ENCODE results near the gene SHISAL2B.

DNA sequence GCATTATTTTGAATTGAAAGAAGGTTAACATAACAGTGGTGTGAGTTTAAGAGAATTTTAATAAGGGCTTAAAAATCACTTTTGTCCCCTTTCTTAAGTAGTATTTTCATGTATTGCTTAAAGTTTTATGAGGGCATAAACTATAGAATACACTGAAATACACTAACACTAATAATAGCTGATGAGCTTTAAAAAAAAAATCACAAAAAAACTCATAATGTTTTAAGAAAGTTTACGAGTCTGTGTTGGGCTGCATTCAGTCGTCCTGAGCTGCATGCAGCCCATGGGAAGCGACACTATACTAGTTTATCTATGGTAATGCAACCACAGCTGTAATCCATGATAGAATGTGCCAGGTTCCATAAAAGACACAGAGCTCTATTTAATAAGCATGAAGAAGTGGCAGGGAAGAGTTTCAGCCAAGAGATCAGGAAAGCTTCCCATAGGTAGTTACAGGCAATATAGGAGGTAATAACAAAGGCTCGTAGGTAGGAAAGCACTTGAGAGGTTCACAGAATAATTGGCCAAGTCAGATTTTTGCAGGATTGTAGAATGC lies 73.7 kb downstream of the SHISAL2B start:
- no peak for TF ChIP-seq ATF1 (CRISPR knock-in tag; IDR thresholded peaks at IDR 0.05)
- TF ChIP-seq, protein P1, sequence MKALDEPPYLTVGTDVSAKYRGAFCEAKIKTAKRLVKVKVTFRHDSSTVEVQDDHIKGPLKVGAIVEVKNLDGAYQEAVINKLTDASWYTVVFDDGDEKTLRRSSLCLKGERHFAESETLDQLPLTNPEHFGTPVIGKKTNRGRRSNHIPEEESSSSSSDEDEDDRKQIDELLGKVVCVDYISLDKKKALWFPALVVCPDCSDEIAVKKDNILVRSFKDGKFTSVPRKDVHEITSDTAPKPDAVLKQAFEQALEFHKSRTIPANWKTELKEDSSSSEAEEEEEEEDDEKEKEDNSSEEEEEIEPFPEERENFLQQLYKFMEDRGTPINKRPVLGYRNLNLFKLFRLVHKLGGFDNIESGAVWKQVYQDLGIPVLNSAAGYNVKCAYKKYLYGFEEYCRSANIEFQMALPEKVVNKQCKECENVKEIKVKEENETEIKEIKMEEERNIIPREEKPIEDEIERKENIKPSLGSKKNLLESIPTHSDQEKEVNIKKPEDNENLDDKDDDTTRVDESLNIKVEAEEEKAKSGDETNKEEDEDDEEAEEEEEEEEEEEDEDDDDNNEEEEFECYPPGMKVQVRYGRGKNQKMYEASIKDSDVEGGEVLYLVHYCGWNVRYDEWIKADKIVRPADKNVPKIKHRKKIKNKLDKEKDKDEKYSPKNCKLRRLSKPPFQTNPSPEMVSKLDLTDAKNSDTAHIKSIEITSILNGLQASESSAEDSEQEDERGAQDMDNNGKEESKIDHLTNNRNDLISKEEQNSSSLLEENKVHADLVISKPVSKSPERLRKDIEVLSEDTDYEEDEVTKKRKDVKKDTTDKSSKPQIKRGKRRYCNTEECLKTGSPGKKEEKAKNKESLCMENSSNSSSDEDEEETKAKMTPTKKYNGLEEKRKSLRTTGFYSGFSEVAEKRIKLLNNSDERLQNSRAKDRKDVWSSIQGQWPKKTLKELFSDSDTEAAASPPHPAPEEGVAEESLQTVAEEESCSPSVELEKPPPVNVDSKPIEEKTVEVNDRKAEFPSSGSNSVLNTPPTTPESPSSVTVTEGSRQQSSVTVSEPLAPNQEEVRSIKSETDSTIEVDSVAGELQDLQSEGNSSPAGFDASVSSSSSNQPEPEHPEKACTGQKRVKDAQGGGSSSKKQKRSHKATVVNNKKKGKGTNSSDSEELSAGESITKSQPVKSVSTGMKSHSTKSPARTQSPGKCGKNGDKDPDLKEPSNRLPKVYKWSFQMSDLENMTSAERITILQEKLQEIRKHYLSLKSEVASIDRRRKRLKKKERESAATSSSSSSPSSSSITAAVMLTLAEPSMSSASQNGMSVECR (CRISPR knock-in tag; IDR thresholded peaks at IDR 0.05; ENCODE audit: borderline replicate concordance), result no peak
- TF ChIP-seq, protein P2, sequence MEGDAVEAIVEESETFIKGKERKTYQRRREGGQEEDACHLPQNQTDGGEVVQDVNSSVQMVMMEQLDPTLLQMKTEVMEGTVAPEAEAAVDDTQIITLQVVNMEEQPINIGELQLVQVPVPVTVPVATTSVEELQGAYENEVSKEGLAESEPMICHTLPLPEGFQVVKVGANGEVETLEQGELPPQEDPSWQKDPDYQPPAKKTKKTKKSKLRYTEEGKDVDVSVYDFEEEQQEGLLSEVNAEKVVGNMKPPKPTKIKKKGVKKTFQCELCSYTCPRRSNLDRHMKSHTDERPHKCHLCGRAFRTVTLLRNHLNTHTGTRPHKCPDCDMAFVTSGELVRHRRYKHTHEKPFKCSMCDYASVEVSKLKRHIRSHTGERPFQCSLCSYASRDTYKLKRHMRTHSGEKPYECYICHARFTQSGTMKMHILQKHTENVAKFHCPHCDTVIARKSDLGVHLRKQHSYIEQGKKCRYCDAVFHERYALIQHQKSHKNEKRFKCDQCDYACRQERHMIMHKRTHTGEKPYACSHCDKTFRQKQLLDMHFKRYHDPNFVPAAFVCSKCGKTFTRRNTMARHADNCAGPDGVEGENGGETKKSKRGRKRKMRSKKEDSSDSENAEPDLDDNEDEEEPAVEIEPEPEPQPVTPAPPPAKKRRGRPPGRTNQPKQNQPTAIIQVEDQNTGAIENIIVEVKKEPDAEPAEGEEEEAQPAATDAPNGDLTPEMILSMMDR (IDR thresholded peaks at IDR 0.05), result no peak
- TF ChIP-seq, protein P3, sequence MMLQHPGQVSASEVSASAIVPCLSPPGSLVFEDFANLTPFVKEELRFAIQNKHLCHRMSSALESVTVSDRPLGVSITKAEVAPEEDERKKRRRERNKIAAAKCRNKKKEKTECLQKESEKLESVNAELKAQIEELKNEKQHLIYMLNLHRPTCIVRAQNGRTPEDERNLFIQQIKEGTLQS (CRISPR knock-in tag; conservative IDR thresholded peaks at IDR 0.05), result no peak
- TF ChIP-seq ZNF416 (CRISPR knock-in tag; IDR thresholded peaks at IDR 0.05), result no peak
- no peak for TF ChIP-seq NR1H2 (CRISPR knock-in tag; IDR thresholded peaks at IDR 0.05)
- TF ChIP-seq TEAD4 (CRISPR knock-in tag; IDR thresholded peaks at IDR 0.05), result no peak
- no peak for TF ChIP-seq CREB1 (CRISPR knock-in tag; IDR thresholded peaks at IDR 0.05)
- TF ChIP-seq, protein P4, sequence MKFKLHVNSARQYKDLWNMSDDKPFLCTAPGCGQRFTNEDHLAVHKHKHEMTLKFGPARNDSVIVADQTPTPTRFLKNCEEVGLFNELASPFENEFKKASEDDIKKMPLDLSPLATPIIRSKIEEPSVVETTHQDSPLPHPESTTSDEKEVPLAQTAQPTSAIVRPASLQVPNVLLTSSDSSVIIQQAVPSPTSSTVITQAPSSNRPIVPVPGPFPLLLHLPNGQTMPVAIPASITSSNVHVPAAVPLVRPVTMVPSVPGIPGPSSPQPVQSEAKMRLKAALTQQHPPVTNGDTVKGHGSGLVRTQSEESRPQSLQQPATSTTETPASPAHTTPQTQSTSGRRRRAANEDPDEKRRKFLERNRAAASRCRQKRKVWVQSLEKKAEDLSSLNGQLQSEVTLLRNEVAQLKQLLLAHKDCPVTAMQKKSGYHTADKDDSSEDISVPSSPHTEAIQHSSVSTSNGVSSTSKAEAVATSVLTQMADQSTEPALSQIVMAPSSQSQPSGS (CRISPR knock-in tag; IDR thresholded peaks at IDR 0.05; ENCODE audit: borderline replicate concordance, low read depth), result no peak
- TF ChIP-seq, protein P5, sequence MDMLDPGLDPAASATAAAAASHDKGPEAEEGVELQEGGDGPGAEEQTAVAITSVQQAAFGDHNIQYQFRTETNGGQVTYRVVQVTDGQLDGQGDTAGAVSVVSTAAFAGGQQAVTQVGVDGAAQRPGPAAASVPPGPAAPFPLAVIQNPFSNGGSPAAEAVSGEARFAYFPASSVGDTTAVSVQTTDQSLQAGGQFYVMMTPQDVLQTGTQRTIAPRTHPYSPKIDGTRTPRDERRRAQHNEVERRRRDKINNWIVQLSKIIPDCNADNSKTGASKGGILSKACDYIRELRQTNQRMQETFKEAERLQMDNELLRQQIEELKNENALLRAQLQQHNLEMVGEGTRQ (CRISPR knock-in tag; IDR thresholded peaks at IDR 0.05), result no peak
- TF ChIP-seq CBFB (CRISPR knock-in tag; IDR thresholded peaks at IDR 0.05; ENCODE audit: low read depth), result no peak
- TF ChIP-seq ZNF263 (CRISPR knock-in tag; IDR thresholded peaks at IDR 0.05; ENCODE audit: low read depth), result no peak
- TF ChIP-seq NR3C1 (CRISPR knock-in tag; conservative IDR thresholded peaks at IDR 0.05; ENCODE audit: low read depth), result no peak

All from WTC11 (cell line).